ENCODE measurements around the gene C6orf47.

C6orf47 gene

DNA sequence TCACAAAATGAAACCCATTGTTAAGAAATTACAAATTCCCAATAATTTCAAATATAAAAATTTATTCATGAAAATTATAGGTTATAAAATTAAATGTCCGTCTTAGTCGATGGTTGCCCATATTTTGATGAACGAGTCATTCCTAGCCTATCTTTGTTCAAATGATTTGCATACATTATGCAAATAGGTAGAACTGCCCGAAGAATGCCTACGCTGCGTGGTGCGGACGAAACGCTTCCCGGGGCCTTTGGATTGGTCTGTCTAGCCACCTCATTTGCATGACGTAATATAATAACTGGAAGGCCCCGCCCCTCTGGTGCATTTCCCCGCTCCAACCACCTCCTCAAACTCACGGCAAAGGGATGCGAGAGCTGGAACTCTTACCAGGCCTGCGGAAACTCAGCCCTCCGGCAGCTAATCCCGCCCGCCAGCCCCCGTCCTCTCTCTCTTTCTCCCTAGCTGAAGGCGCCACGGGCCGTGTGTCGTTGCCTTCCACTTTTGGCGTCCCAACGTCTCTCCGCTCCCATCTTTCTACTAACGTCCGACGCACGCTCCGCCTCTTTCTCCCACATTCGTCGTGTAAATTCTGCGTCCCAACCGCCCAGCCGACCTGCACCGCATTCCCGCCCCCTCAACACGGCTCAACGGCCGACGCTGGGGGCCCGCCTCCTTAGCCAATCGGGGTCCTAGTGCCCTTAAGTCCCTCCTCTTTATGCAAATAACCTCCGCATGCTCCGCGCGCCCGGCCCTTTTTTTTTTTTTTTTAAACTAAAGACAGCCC lies 40.6 kb downstream of the C6orf47 start:
- Histone ChIP-seq H3K27ac (ENCODE audit: low read length) (peak overlapping the region; percentile 95), H2AFZ (ENCODE audit: low read depth, low read length) (no peak overlapping the region), H3K9me3 (ENCODE audit: insufficient read depth, low read length) (no peaks in the 10 kb centered on the region), H3K36me3 (replicated peaks; ENCODE audit: low read depth, low read length) (peaks cover 29% of the 10 kb centered on the region), H3K27me3 (ENCODE audit: low read depth, low read length) (no peaks in the 10 kb centered on the region), H4K20me1 (ENCODE audit: insufficient read depth, low read length) (peaks cover 18% of the 10 kb centered on the region), H3K9ac (ENCODE audit: low read length) (peak overlapping the region; percentile 75), H3K4me3 (ENCODE audit: low read length) (peak overlapping the region; percentile 82), H3K4me2 (ENCODE audit: low read length) (peak overlapping the region; percentile 73), H3K79me2 (ENCODE audit: low read length) (peaks cover 41% of the 10 kb centered on the region), H3K4me1 (ENCODE audit: low read length) (peaks cover 18% of the 10 kb centered on the region)
- TF ChIP-seq EZH2phosphoT487 (IDR thresholded peaks at IDR 0.05; ENCODE audit: low read depth), result no peak
- TF ChIP-seq, protein P1, sequence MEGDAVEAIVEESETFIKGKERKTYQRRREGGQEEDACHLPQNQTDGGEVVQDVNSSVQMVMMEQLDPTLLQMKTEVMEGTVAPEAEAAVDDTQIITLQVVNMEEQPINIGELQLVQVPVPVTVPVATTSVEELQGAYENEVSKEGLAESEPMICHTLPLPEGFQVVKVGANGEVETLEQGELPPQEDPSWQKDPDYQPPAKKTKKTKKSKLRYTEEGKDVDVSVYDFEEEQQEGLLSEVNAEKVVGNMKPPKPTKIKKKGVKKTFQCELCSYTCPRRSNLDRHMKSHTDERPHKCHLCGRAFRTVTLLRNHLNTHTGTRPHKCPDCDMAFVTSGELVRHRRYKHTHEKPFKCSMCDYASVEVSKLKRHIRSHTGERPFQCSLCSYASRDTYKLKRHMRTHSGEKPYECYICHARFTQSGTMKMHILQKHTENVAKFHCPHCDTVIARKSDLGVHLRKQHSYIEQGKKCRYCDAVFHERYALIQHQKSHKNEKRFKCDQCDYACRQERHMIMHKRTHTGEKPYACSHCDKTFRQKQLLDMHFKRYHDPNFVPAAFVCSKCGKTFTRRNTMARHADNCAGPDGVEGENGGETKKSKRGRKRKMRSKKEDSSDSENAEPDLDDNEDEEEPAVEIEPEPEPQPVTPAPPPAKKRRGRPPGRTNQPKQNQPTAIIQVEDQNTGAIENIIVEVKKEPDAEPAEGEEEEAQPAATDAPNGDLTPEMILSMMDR (IDR thresholded peaks at IDR 0.05; ENCODE audit: low read depth, low read length), result no peak

GRCh38 chr6:31617010-31617409 lies 43.6 kb downstream of the C6orf47 start:
- no peak overlapping the region for H3K4me2 ChIP-seq (ENCODE audit: low read length)
- TF ChIP-seq, protein P1 (IDR thresholded peaks at IDR 0.05; ENCODE audit: low read depth, low read length), result no peak
- no peak for TF ChIP-seq EZH2phosphoT487 (IDR thresholded peaks at IDR 0.05; ENCODE audit: low read depth)

DNA sequence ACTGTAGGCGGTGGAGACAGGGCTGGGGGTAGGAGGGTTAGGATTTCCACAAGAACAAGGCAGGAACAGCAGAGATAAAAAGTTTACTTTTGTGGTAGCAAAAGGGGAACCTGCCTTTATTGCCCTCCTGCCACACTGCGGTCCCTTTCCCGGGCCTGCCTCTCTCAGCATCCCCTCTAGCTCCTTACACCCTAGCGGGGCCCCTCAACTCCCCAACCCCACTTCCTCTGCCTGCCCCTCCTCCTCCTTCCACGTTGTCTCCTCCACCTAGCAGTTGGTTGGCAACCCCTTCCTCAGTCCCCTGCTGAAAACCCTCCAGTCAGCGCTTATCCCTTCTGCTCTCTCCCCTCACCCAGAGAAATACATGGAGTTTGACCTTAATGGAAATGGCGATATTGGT lies 44.8 kb downstream of the C6orf47 start:
- no peak overlapping the region for H2AFZ ChIP-seq (ENCODE audit: low read depth, low read length)
- H3K9ac ChIP-seq (ENCODE audit: low read length), result no peak overlapping the region

More at GRCh38 chr6:31617010-31617409, 43.6 kb downstream of the C6orf47 start:
- Histone ChIP-seq H3K36me3 (replicated peaks; ENCODE audit: low read depth, low read length) (peaks cover 5% of the 10 kb centered on the region), H3K27me3 (ENCODE audit: low read depth, low read length) (no peaks in the 10 kb centered on the region), H2AFZ (ENCODE audit: low read depth, low read length) (no peak overlapping the region), H3K27ac (ENCODE audit: low read length) (no peak overlapping the region), H3K79me2 (ENCODE audit: low read length) (peaks cover 15% of the 10 kb centered on the region), H3K9ac (ENCODE audit: low read length) (no peak overlapping the region), H3K4me1 (ENCODE audit: low read length) (peaks cover 23% of the 10 kb centered on the region), H3K4me3 (ENCODE audit: low read length) (no peak overlapping the region), H4K20me1 (ENCODE audit: insufficient read depth, low read length) (peaks cover 5% of the 10 kb centered on the region), H3K9me3 (ENCODE audit: insufficient read depth, low read length) (no peaks in the 10 kb centered on the region)

More for the DNA sequence above, 44.8 kb downstream of the C6orf47 start:
- peaks cover 2% of the 10 kb centered on the region; the same call in 1 of the 2 replicates for H3K79me2 ChIP-seq (ENCODE audit: low read length)
- no peak overlapping the region for H3K4me3 ChIP-seq (ENCODE audit: low read length)
- no peaks in the 10 kb centered on the region for H4K20me1 ChIP-seq (ENCODE audit: insufficient read depth, low read length)
- H3K4me2 ChIP-seq (ENCODE audit: low read length), result no peak overlapping the region
- no peaks in the 10 kb centered on the region for H3K9me3 ChIP-seq (ENCODE audit: insufficient read depth, low read length)
- peaks cover 17% of the 10 kb centered on the region for H3K4me1 ChIP-seq (ENCODE audit: low read length)
- no peaks in the 10 kb centered on the region for H3K36me3 ChIP-seq (replicated peaks; ENCODE audit: low read depth, low read length)
- no peak overlapping the region for H3K27ac ChIP-seq (ENCODE audit: low read length)
- TF ChIP-seq EZH2phosphoT487 (IDR thresholded peaks at IDR 0.05; ENCODE audit: low read depth), result no peak
- TF ChIP-seq, protein P1 (IDR thresholded peaks at IDR 0.05; ENCODE audit: low read depth, low read length), result no peak
- H3K27me3 ChIP-seq (ENCODE audit: low read depth, low read length), result no peaks in the 10 kb centered on the region
